ENCODE data around the gene MAN1A2.

GRCh38 chr1:117572546-117572945 is 205.3 kb downstream of the MAN1A2 start:
- TF ChIP-seq CTCF (IDR thresholded peaks at IDR 0.05) (no peak), POLR2AphosphoS5 (IDR thresholded peaks at IDR 0.05; ENCODE audit: low read depth, low read length) (no peak)

Data from Panc1 (cell line).